ENCODE data around the gene DEK. TPM values are rescaled to one million over a fixed set of nuclear protein-coding genes. Genes with fewer than 3 reads are reported as not detected.

DEK gene
- total and polyA plus RNA-seq, 4 donors = 35.2 to 87.6 (median 56.6) TPM

DNA sequence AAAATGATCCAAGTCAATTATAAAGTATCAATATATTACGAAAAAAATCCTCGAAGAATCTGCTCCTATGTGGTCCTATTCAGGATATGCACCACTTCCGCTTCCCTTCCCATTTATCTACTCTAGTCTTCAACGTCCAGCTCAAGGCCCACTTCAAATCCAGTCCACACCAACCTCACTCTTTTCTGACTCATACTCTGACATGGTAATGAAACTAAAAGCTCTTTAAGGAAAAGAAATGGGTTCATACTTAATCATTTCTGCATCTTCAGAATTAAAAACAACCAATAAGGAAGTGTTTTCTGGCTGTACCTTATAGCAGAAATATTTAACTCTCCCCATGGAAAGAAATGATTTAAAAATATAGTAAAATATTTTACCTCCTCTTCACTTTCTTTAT, 15.1 kb downstream of the DEK start:
- H3K4me1 ChIP-seq (ENCODE audit: control insufficient read depth in 5 of 5, insufficient read depth in 5 of 5, low read length in 5 of 5) = no peaks in the 10 kb centered on the region
- no peaks in the 10 kb centered on the region for H3K27me3 ChIP-seq (ENCODE audit: control insufficient read depth in 3 of 3, insufficient read depth in 3 of 3, low read length in 2 of 3)
- TF ChIP-seq, protein P1, sequence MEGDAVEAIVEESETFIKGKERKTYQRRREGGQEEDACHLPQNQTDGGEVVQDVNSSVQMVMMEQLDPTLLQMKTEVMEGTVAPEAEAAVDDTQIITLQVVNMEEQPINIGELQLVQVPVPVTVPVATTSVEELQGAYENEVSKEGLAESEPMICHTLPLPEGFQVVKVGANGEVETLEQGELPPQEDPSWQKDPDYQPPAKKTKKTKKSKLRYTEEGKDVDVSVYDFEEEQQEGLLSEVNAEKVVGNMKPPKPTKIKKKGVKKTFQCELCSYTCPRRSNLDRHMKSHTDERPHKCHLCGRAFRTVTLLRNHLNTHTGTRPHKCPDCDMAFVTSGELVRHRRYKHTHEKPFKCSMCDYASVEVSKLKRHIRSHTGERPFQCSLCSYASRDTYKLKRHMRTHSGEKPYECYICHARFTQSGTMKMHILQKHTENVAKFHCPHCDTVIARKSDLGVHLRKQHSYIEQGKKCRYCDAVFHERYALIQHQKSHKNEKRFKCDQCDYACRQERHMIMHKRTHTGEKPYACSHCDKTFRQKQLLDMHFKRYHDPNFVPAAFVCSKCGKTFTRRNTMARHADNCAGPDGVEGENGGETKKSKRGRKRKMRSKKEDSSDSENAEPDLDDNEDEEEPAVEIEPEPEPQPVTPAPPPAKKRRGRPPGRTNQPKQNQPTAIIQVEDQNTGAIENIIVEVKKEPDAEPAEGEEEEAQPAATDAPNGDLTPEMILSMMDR (IDR thresholded peaks at IDR 0.05; ENCODE audit: control extremely low read depth, extremely low read depth) = no peak
- H3K9me3 ChIP-seq (ENCODE audit: control insufficient read depth in 4 of 4, insufficient read depth in 3 of 4, low read length in 3 of 4) = no peaks in the 10 kb centered on the region
- DNase-seq (no peak), ATAC-seq (ENCODE audit: insufficient read depth, low FRiP score) (no peak)
- peaks cover 9 to 32% (median 19%) of the 10 kb centered on the region in 4 donors for H3K36me3 ChIP-seq (ENCODE audit: control insufficient read depth in 4 of 4, insufficient read depth in 4 of 4, low read length in 4 of 4)
- H3K27ac ChIP-seq (ENCODE audit: low read depth in 1 of 2, low read length in 1 of 2) = no peak overlapping the region
- H3K4me3 ChIP-seq = no peak overlapping the region
- WGBS, 2 donors = 87 to 89% methylated on average over 4 of the region's 4 CpGs
- no peak overlapping the region for H3K9ac ChIP-seq (ENCODE audit: insufficient read depth in 1 of 2, low read length in 2 of 2)

- H3K4me1 ChIP-seq (ENCODE audit: control insufficient read depth in 5 of 5, insufficient read depth in 5 of 5, low read length in 5 of 5) = peaks cover 0 to 1% (median 0%) of the 10 kb centered on the region in 5 donors
- no peaks in the 10 kb centered on the region for H3K27me3 ChIP-seq (ENCODE audit: control insufficient read depth in 3 of 3, insufficient read depth in 3 of 3, low read length in 2 of 3)
- DNase-seq (no peak), ATAC-seq (ENCODE audit: insufficient read depth, low FRiP score) (no peak)
- H3K27ac ChIP-seq (ENCODE audit: low read depth in 1 of 2, low read length in 1 of 2) = no peak overlapping the region
- H3K36me3 ChIP-seq (ENCODE audit: control insufficient read depth in 4 of 4, insufficient read depth in 4 of 4, low read length in 4 of 4) = peaks cover 9 to 30% (median 17%) of the 10 kb centered on the region in 4 donors
- H3K4me3 ChIP-seq = no peak overlapping the region
- TF ChIP-seq, protein P1 (IDR thresholded peaks at IDR 0.05; ENCODE audit: control extremely low read depth, extremely low read depth) = no peak
- 93 to 96% methylated on average over 2 of the region's 2 CpGs for WGBS, 2 donors
- no peaks in the 10 kb centered on the region for H3K9me3 ChIP-seq (ENCODE audit: control insufficient read depth in 4 of 4, insufficient read depth in 3 of 4, low read length in 3 of 4)
- no peak overlapping the region for H3K9ac ChIP-seq (ENCODE audit: insufficient read depth in 1 of 2, low read length in 2 of 2)
These were observed 15.6 kb downstream of the DEK start for GRCh38 chr6:18248698-18249097.

- no peak for DNase-seq
- Histone ChIP-seq H3K9ac (ENCODE audit: insufficient read depth in 1 of 2, low read length in 2 of 2) (no peak overlapping the region), H3K4me3 (no peak overlapping the region), H3K27ac (ENCODE audit: low read depth in 1 of 2, low read length in 1 of 2) (no peak overlapping the region), H3K9me3 (ENCODE audit: control insufficient read depth in 4 of 4, insufficient read depth in 3 of 4, low read length in 3 of 4) (no peaks in the 10 kb centered on the region), H3K4me1 (ENCODE audit: control insufficient read depth in 5 of 5, insufficient read depth in 5 of 5, low read length in 5 of 5) (peaks cover 0 to 7% (median 0%) of the 10 kb centered on the region in 5 donors), H3K27me3 (ENCODE audit: control insufficient read depth in 3 of 3, insufficient read depth in 3 of 3, low read length in 2 of 3) (no peaks in the 10 kb centered on the region), H3K36me3 (ENCODE audit: control insufficient read depth in 4 of 4, insufficient read depth in 4 of 4, low read length in 4 of 4) (peaks cover 9 to 40% (median 23%) of the 10 kb centered on the region in 4 donors)
- TF ChIP-seq, protein P1 (IDR thresholded peaks at IDR 0.05; ENCODE audit: control extremely low read depth, extremely low read depth) = no peak
- ATAC-seq (ENCODE audit: insufficient read depth, low FRiP score) = no peak
These were observed 17.3 kb downstream of the DEK start for GRCh38 chr6:18247002-18247401.

- TF ChIP-seq, protein P1 (IDR thresholded peaks at IDR 0.05; ENCODE audit: control extremely low read depth, extremely low read depth) = no peak
- ATAC-seq (ENCODE audit: insufficient read depth, low FRiP score) (no peak), DNase-seq (no peak)
- peaks cover 9 to 38% (median 21%) of the 10 kb centered on the region in 4 donors for H3K36me3 ChIP-seq (ENCODE audit: control insufficient read depth in 4 of 4, insufficient read depth in 4 of 4, low read length in 4 of 4)
- no peak overlapping the region for H3K9ac ChIP-seq (ENCODE audit: insufficient read depth in 1 of 2, low read length in 2 of 2)
- H3K9me3 ChIP-seq (ENCODE audit: control insufficient read depth in 4 of 4, insufficient read depth in 3 of 4, low read length in 3 of 4) = no peaks in the 10 kb centered on the region
- no peak overlapping the region for H3K27ac ChIP-seq (ENCODE audit: low read depth in 1 of 2, low read length in 1 of 2)
- H3K4me3 ChIP-seq = no peak overlapping the region
- no peaks in the 10 kb centered on the region for H3K27me3 ChIP-seq (ENCODE audit: control insufficient read depth in 3 of 3, insufficient read depth in 3 of 3, low read length in 2 of 3)
- peaks cover 0 to 8% (median 0%) of the 10 kb centered on the region in 5 donors for H3K4me1 ChIP-seq (ENCODE audit: control insufficient read depth in 5 of 5, insufficient read depth in 5 of 5, low read length in 5 of 5)
These were observed 18.1 kb downstream of the DEK start for GRCh38 chr6:18246205-18246604.

Data from lung (tissue), 12 donors.